PC-9 (cell line): ENCODE data around the gene CNTN6. TPM values are rescaled to one million over a fixed set of nuclear protein-coding genes. Genes with fewer than 3 reads are reported as not detected.

Experiments
- BruUV-seq: library from RNA; stranded (reverse); fragments of 400-500 nt; replicated peaks from 2 replicates; lab custom pipeline; 2021; lab: Mats Ljungman, UMichigan
- CTCF ChIA-PET: fragments of 300-600 bp; sonication (Branson Sonifier 250); formaldehyde crosslinking; loops from one replicate; lab custom pipeline; 2022; ENCODE audit warnings: antibody characterized with exemption; lab: Charles Lee
- POLR2A ChIA-PET: fragments of 300-600 bp; sonication (Branson Sonifier 250); formaldehyde crosslinking; loops from one replicate; lab custom pipeline; 2022; ENCODE audit warnings: antibody characterized with exemption; ENCODE audit not compliant: unreplicated experiment; lab: Charles Lee
- DNase-seq, 2 experiments: peaks; one replicate each; pipeline versions ENCODE4 v3.0.0 to v3.0.0-alpha.2; 2015 to 2022; ENCODE audit warnings: mixed read lengths in 1 of 2
- H2AFZ ChIP-seq: fragments of 200-600 bp; sonication (generic); 2 replicates; pipeline ENCODE4 v1.8.1; 2017; ENCODE audit warnings: antibody characterized with exemption
- H3F3A ChIP-seq: fragments of 200-600 bp; sonication (generic); 2 replicates; pipeline ENCODE4 v1.8.1; 2017; ENCODE audit warnings: antibody characterized with exemption, mild to moderate bottlenecking, low read depth; ENCODE audit not compliant: insufficient read depth
- H3K27ac ChIP-seq: fragments of 200-600 bp; sonication (generic); 2 replicates; pipeline ENCODE4 v1.6.1; 2016; ENCODE audit warnings: mixed run types
- H3K27me3 ChIP-seq: fragments of 200-600 bp; sonication (generic); 2 replicates; pipeline ENCODE4 v1.6.1; 2016; ENCODE audit warnings: low read depth, mixed run types; ENCODE audit not compliant: insufficient read depth
- H3K36me3 ChIP-seq: fragments of 200-600 bp; sonication (generic); 2 replicates; pipeline ENCODE4 v1.6.1; 2016; ENCODE audit warnings: low read depth, mixed run types
- H3K4me1 ChIP-seq: fragments of 200-600 bp; sonication (generic); replicated peaks from 2 replicates; pipeline ENCODE4 v1.6.1; 2016; ENCODE audit warnings: mixed run types; ENCODE audit not compliant: insufficient read depth
- H3K4me2 ChIP-seq: fragments of 200-600 bp; sonication (generic); 2 replicates; pipeline ENCODE4 v1.6.1; 2017; ENCODE audit warnings: mixed run types
- H3K4me3 ChIP-seq: fragments of 200-600 bp; sonication (generic); 2 replicates; pipeline ENCODE4 v1.6.1; 2016; ENCODE audit warnings: mixed run types
- H3K79me2 ChIP-seq: fragments of 200-600 bp; sonication (generic); 2 replicates; pipeline ENCODE4 v1.6.1; 2017; ENCODE audit warnings: low read depth, mixed run types
- H3K9me2 ChIP-seq: fragments of 200-600 bp; sonication (generic); 2 replicates; pipeline ENCODE4 v1.8.1; 2017; ENCODE audit warnings: mild to moderate bottlenecking; ENCODE audit not compliant: insufficient read depth
- H3K9me3 ChIP-seq: fragments of 200-600 bp; sonication (generic); 2 replicates; pipeline ENCODE4 v1.8.1; 2016; ENCODE audit warnings: low read depth; ENCODE audit not compliant: insufficient read depth
- H4K20me1 ChIP-seq: fragments of 200-600 bp; sonication (generic); 2 replicates; pipeline ENCODE4 v1.8.1; 2017; ENCODE audit not compliant: insufficient read depth
- EZH2 ChIP-seq: fragments of 200-600 bp; sonication (generic); IDR thresholded peaks from 2 replicates; pipeline ENCODE4 v1.8.0; 2017; ENCODE audit warnings: antibody characterized with exemption, low read depth
- intact Hi-C: fragments of 100-400 bp; cut with micrococcal nuclease; formaldehyde crosslinking; loops from one replicate; pipeline ENCODE4 v1.10.0; 2022; ENCODE audit not compliant: unreplicated experiment
- total RNA-seq: library from RNA; stranded (reverse); gene quantifications from 2 replicates; pipeline ENCODE4 v1.2.3, GENCODE V29; 2021
- TF ChIP-seq, protein P1 (sequence below): fragments of 200-600 bp; sonication (generic); conservative IDR thresholded peaks from 2 replicates; pipeline ENCODE4 v1.6.1; 2017; ENCODE audit warnings: mixed run types, antibody characterized with exemption, mild to moderate bottlenecking, moderate library complexity

CNTN6 gene
- total RNA-seq, 1 experiment from 2014 or later: not detected

DNA sequence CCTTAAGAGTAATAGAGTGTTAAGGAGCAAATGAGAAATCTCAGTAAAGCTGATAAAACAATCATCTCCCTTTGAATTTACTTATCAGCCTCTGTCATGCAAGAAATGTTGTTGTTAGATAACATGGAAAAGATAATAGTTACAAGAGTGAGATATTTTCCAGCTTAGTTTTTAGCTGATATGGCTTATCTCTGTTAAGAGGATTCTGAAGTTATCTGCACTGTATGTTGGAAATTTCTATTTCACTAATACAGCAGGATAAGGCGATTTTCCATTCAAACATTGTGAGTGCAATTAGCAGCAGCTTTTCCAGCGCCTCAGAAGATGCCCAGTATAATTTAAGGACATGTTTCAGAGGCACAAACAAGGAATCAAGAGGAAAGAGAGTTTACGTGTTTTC lies 262.9 kb downstream of the CNTN6 start:
- intact Hi-C loops: no loop called here
- no peaks in the 10 kb centered on the region for H3K4me1 ChIP-seq
- no peaks in the 10 kb centered on the region for H3K9me2 ChIP-seq
- no peaks in the 10 kb centered on the region for H4K20me1 ChIP-seq
- CTCF ChIA-PET: no interaction called here
- no peaks in the 10 kb centered on the region for H3K79me2 ChIP-seq
- no peak overlapping the region for H3K4me3 ChIP-seq
- no TSS peak for BruUV-seq
- H3K27me3 ChIP-seq: no peaks in the 10 kb centered on the region
- H3K9me3 ChIP-seq: no peaks in the 10 kb centered on the region
- no peak overlapping the region for H2AFZ ChIP-seq
- H3K4me2 ChIP-seq: no peak overlapping the region
- no peak for DNase-seq
- H3K36me3 ChIP-seq: no peaks in the 10 kb centered on the region
- no peak overlapping the region for H3K27ac ChIP-seq
- POLR2A ChIA-PET: no interaction called here
- H3F3A ChIP-seq: no peaks in the 10 kb centered on the region
- TF ChIP-seq, protein P1, sequence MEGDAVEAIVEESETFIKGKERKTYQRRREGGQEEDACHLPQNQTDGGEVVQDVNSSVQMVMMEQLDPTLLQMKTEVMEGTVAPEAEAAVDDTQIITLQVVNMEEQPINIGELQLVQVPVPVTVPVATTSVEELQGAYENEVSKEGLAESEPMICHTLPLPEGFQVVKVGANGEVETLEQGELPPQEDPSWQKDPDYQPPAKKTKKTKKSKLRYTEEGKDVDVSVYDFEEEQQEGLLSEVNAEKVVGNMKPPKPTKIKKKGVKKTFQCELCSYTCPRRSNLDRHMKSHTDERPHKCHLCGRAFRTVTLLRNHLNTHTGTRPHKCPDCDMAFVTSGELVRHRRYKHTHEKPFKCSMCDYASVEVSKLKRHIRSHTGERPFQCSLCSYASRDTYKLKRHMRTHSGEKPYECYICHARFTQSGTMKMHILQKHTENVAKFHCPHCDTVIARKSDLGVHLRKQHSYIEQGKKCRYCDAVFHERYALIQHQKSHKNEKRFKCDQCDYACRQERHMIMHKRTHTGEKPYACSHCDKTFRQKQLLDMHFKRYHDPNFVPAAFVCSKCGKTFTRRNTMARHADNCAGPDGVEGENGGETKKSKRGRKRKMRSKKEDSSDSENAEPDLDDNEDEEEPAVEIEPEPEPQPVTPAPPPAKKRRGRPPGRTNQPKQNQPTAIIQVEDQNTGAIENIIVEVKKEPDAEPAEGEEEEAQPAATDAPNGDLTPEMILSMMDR: no peak
- TF ChIP-seq EZH2: no peak

DNA sequence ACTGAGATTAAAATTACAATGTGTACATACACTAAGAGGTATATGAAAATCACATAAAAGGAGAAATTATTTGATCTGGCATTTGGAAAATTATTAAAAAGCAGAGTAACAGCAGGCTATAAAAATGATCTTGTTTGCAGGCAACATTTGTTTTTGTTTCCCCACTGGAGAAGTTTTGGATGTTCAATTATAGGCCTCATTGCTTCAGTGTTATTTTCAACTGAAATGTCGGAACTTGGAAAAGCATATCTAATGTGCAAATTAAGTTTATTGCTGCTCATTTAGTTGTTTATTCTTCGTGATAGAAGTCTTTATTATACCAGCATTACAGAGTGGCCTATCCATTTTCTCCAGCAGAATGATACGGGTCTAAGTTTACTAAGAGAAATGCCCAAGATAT lies 263.3 kb downstream of the CNTN6 start:
- H2AFZ ChIP-seq: no peak overlapping the region
- no peaks in the 10 kb centered on the region for H3K27me3 ChIP-seq
- H3K9me2 ChIP-seq: no peaks in the 10 kb centered on the region
- no peak overlapping the region for H3K4me3 ChIP-seq
- TF ChIP-seq, protein P1: no peak
- no peak for TF ChIP-seq EZH2
- BruUV-seq: no TSS peak
- no peaks in the 10 kb centered on the region for H3K36me3 ChIP-seq
- no peaks in the 10 kb centered on the region for H3K79me2 ChIP-seq
- no peak overlapping the region for H3K4me2 ChIP-seq
- no peaks in the 10 kb centered on the region for H4K20me1 ChIP-seq
- no peaks in the 10 kb centered on the region for H3K4me1 ChIP-seq
- intact Hi-C loops: no loop called here
- no peaks in the 10 kb centered on the region for H3K9me3 ChIP-seq
- no peak for DNase-seq
- CTCF ChIA-PET: no interaction called here
- H3F3A ChIP-seq: no peaks in the 10 kb centered on the region
- POLR2A ChIA-PET: no interaction called here
- no peak overlapping the region for H3K27ac ChIP-seq

DNA sequence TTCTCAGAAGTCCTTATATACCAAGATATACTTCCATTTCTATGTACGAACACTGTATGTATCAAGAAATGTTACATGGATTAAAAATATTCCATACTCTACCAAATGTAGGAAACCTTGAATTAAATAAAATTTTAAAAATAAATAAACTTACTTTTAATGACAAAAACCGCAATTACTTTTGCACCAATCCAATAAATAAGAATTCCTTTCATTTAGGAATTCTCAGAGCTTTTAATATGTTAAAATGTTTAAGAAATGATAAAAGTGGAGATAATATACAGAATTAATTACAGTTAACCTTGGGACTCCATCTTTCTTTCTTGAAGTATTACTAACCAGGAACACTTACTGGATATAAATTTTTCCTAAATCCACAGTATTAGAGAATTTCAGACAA lies 272.7 kb downstream of the CNTN6 start:
- no peaks in the 10 kb centered on the region for H3K4me1 ChIP-seq
- no peaks in the 10 kb centered on the region for H3K27me3 ChIP-seq
- no peaks in the 10 kb centered on the region for H4K20me1 ChIP-seq
- no TSS peak for BruUV-seq
- H3K4me2 ChIP-seq: no peak overlapping the region
- H3F3A ChIP-seq: no peaks in the 10 kb centered on the region
- H3K9me2 ChIP-seq: no peaks in the 10 kb centered on the region
- intact Hi-C loops: no loop called here
- CTCF ChIA-PET: no interaction called here
- no peaks in the 10 kb centered on the region for H3K36me3 ChIP-seq
- H3K4me3 ChIP-seq: no peak overlapping the region
- no peak overlapping the region for H2AFZ ChIP-seq
- no peak for TF ChIP-seq EZH2
- TF ChIP-seq, protein P1: no peak
- no peak overlapping the region for H3K27ac ChIP-seq
- no peaks in the 10 kb centered on the region for H3K9me3 ChIP-seq
- no peak for DNase-seq
- POLR2A ChIA-PET: no interaction called here
- H3K79me2 ChIP-seq: no peaks in the 10 kb centered on the region
